GM10266 (cell line): Measurements from ENCODE around the gene MAP2K7.

ENCODE experiments used
- DNase-seq: peaks from one replicate; pipeline ENCODE4 v3.0.0; 2012; ENCODE audit errors: extremely low spot score
- CTCF ChIP-seq: IDR thresholded peaks from 2 replicates; pipeline ENCODE4 v1.5.1; 2012; ENCODE audit warnings: mild to moderate bottlenecking, low read depth; ENCODE audit not compliant: control insufficient read depth, insufficient read depth; ENCODE audit errors: missing control alignments

Gene MAP2K7

DNA sequence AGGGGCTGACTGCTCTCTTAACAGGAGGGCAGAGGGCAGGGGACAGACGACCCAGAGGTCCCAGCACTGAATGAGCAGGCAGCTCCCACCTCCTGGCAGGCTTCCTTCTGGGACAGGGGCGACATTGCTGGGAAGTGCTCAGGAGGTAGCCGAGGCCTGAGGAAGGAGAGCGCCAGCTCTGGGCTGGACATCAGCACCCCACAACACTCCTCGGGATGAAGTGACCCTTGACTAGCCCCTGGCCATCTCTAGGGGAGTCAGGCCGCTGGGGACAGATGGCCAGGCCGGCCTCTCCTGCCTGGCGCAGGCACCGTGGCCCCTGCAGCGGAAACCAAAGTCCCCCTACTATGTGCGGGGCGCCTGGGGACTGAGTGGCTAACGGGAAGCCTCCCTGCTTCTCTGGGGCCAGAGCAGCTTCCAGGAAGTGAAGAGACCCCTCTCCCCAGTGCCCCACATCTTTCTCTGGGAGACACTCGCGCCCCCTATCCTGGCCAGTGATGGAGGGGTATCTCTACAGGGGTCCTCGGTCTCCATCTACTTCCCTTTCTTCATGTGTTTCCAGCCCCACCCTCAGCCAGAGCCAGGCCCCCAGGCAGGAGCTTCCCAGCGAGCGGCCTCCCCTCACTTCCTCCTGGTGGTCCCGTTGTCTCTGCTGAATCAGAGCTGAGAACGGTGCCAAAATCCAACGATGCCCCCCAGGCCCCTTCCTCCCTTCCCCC is 39.5 kb upstream of the MAP2K7 start:
- TF ChIP-seq CTCF = no peak

DNA sequence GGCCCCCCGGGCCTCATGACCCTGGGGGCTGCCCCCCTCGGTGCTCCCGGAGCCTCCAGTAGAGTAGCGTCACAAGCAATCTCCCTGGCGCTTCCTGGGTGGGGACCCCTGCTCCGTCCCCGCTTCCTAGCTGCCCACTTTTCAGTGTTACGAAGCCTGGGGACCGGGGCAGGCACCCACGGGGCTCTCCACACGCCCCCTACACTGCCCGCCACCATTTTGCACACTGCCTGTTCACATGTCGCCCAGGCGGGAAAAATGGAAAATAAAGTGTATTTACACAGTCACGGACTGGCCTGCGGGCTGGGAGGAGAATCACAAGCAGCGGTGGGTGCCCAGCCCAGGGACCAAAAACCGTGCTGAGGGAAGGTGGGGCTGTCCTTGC is 39.0 kb upstream of the MAP2K7 start:
- no peak for DNase-seq
- no peak for TF ChIP-seq CTCF

More for the DNA sequence above, 39.5 kb upstream of the MAP2K7 start:
- no peak for DNase-seq

- no peak for DNase-seq
Measured at GRCh38 chr19:7865262-7865911, 38.3 kb upstream of the MAP2K7 start.

GRCh38 chr19:7866399-7867091 is 37.1 kb upstream of the MAP2K7 start:
- DNase-seq = no peak
- TF ChIP-seq CTCF = no peak

More at GRCh38 chr19:7865262-7865911, 38.3 kb upstream of the MAP2K7 start:
- TF ChIP-seq CTCF = no peak

DNA sequence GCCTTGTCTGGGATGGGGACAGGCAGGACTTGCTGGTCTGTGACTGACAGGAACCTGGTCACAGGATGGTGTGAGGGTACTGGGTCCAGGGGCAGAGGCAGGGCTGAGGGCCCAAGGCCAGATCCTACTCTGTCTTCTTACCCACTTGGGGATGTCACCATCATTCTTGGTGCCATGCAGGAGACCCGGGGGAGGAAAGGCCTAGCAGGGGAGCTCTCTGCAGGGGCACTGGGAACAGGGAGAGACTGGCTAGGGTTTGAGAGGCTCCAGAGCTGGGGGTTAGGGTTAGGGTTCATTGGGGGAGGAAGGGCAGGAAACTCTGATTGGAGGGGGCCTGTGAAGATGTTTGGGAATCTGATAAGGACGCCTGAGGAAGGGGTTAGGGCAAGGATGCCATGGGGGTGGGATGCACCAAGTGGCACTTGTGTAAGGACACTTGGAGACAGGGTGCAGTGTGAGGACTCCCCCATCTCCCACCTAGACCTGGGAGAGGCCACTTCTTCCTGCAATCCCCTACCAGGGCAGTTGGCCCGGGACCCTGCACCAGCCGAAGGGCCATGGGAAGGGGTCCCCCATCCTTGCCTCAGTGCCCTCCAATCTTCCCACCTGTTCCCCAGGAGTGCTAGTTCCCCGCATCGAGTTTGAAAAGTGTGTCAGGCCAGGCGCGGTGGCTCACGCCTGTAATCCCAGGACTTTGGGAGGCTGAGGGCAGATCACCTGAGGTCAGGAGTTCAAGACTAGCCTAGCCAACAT is 36.4 kb upstream of the MAP2K7 start:
- TF ChIP-seq CTCF = no peak
- DNase-seq = no peak

GRCh38 chr19:7868326-7868670 is 35.4 kb upstream of the MAP2K7 start:
- no peak for TF ChIP-seq CTCF
- DNase-seq = no peak
